Testis (tissue), 3 donors: Measurements from ENCODE around the gene CORO7. TPM values are rescaled to one million over a fixed set of nuclear protein-coding genes. Genes with fewer than 3 reads are reported as not detected.
A peak's percentile ranks its signal among the peaks of the same experiment; 100 is the strongest.

Source experiments
- DNase-seq: peaks from one replicate; pipeline ENCODE4 v3.0.0-alpha.2; 2019
- H3K27ac ChIP-seq, 2 donors: fragments of 200-600 bp; sonication (generic); one replicate each; pipeline ENCODE4 v1.5.1; 2019
- H3K27me3 ChIP-seq: fragments of 200-600 bp; sonication (generic); one replicate; pipeline ENCODE4 v1.5.1; 2019
- H3K36me3 ChIP-seq: fragments of 200-600 bp; sonication (generic); one replicate; pipeline ENCODE4 v1.5.1; 2017; ENCODE audit warnings: low read depth; ENCODE audit errors: missing control alignments
- H3K4me1 ChIP-seq: fragments of 200-600 bp; sonication (generic); one replicate; pipeline ENCODE4 v1.5.1; 2019
- H3K4me3 ChIP-seq, 2 donors: fragments of 200-600 bp; sonication (generic); one replicate each; pipeline ENCODE4 v1.5.1; 2017 to 2019
- H3K9me3 ChIP-seq: fragments of 200-600 bp; sonication (generic); one replicate; pipeline ENCODE4 v1.5.1; 2017
- CTCF ChIP-seq, 3 experiments: fragments of 450-650 bp in 2 of 3; fragments of 200-600 bp in 1 of 3; sonication (generic) in 1 of 3; IDR thresholded peaks; one replicate each; pipeline ENCODE4 v1.5.1; 2016 to 2019; ENCODE audit warnings: antibody characterized with exemption in 3 of 3, mild to moderate bottlenecking in 2 of 3, moderate library complexity in 1 of 3
- POLR2A ChIP-seq: fragments of 450-650 bp; IDR thresholded peaks from one replicate; pipeline ENCODE4 v1.6.1; 2017; ENCODE audit warnings: antibody characterized with exemption, mild to moderate bottlenecking, moderate library complexity
- WGBS, 2 donors: methylation state at CpG; one replicate each; pipeline ENCODE4 v1.1.5; 2018; 5-methylcytosine and 5-hydroxymethylcytosine counted together
- intact Hi-C: fragments of 100-400 bp; cut with DNase I; formaldehyde crosslinking; loops from one replicate; pipeline ENCODE4 v1.15.1; 2023; ENCODE audit warnings: low total_unique reads
- polyA plus RNA-seq: library from polyadenylated mRNA; stranded (reverse); fragments of 350-450 nt; fragmentation: Illumina TruSeq; extraction: RNeasy Lipid Tissue Mini Kit (QIAGEN cat#74804); gene quantifications from one replicate; pipeline ENCODE4 v1.2.3, GENCODE V29; 2014; ENCODE audit warnings: low read depth, low replicate concordance; ENCODE audit not compliant: insufficient read depth
- total RNA-seq, 2 donors: library from RNA; depleted of rRNA; stranded (reverse); fragments of >200 nt; gene quantifications; one replicate each; pipeline ENCODE4 v1.2.3, GENCODE V29; 2016

Gene CORO7
- total and polyA plus RNA-seq, 3 donors from 2014 or later, result 71.5 to 147 (median 126) TPM

GRCh38 chr16:4332083-4332482 is 84.3 kb downstream of the CORO7 start:
- WGBS, 2 donors, result 83 to 94% methylated on average over 3 to 10 of the region's 14 CpGs
- TF ChIP-seq CTCF (IDR thresholded peaks at IDR 0.05) (no peak), POLR2A (no peak)
- Histone ChIP-seq H3K4me1 (peaks cover 20% of the 10 kb centered on the region), H3K9me3 (no peaks in the 10 kb centered on the region), H3K27ac (no peak overlapping the region), H3K36me3 (no peaks in the 10 kb centered on the region), H3K27me3 (no peaks in the 10 kb centered on the region), H3K4me3 (no peak overlapping the region)
- intact Hi-C loops, result no loop called here
- no peak for DNase-seq

GRCh38 chr16:4330277-4330874 is 86.0 kb downstream of the CORO7 start:
- Histone ChIP-seq H3K27ac (no peak overlapping the region), H3K9me3 (no peaks in the 10 kb centered on the region), H3K4me1 (peaks cover 23% of the 10 kb centered on the region), H3K36me3 (no peaks in the 10 kb centered on the region), H3K4me3 (no peak overlapping the region), H3K27me3 (no peaks in the 10 kb centered on the region)
- peak; percentile 90 to 96 (median 92) for TF ChIP-seq CTCF (IDR thresholded peaks at IDR 0.05)
- TF ChIP-seq POLR2A, result no peak
- DNase-seq, result peak; percentile 81
- WGBS, 2 donors, result 61 to 73% methylated on average over 8 to 14 of the region's 14 CpGs
- intact Hi-C loops, result no loop called here

- H3K4me3 ChIP-seq, result no peak overlapping the region
- 34 to 52% methylated on average over 10 to 17 of the region's 17 CpGs for WGBS, 2 donors
Measured at GRCh38 chr16:4328782-4329775, 87.3 kb downstream of the CORO7 start.

GRCh38 chr16:4328046-4328781 is 88.2 kb downstream of the CORO7 start:
- Histone ChIP-seq H3K9me3 (no peaks in the 10 kb centered on the region), H3K4me3 (peak overlapping the region; percentile 58 to 64), H3K36me3 (no peaks in the 10 kb centered on the region), H3K4me1 (peaks cover 42% of the 10 kb centered on the region), H3K27ac (peak overlapping the region; percentile 71 to 82), H3K27me3 (no peaks in the 10 kb centered on the region)
- WGBS, 2 donors, result 1 to 5% methylated on average over 12 to 25 of the region's 30 CpGs
- peak; percentile 89 for DNase-seq
- TF ChIP-seq POLR2A (no peak), CTCF (IDR thresholded peaks at IDR 0.05) (peak; percentile 36 to 50 (median 46))
- intact Hi-C loops, result loop anchor here (5.0 kb wide), 1 partner anchor 41 kb away; no protein-coding TSS in a partner anchor

More at GRCh38 chr16:4328782-4329775, 87.3 kb downstream of the CORO7 start:
- Histone ChIP-seq H3K27ac (peak overlapping the region; percentile 71 to 82), H3K4me1 (peaks cover 34% of the 10 kb centered on the region), H3K36me3 (no peaks in the 10 kb centered on the region), H3K9me3 (no peaks in the 10 kb centered on the region), H3K27me3 (no peaks in the 10 kb centered on the region)
- TF ChIP-seq CTCF (IDR thresholded peaks at IDR 0.05), result no peak
- no peak for TF ChIP-seq POLR2A
- no peak for DNase-seq
- intact Hi-C loops, result loop anchor here (5.0 kb wide), 1 partner anchor 42 kb away; no protein-coding TSS in a partner anchor
